ENCODE results near the gene EPYC. TPM values are rescaled to one million over a fixed set of nuclear protein-coding genes. Genes with fewer than 3 reads are reported as not detected.

The EPYC gene
- total and polyA plus RNA-seq, 2 experiments from 2014 or later: not detected

- H3F3A ChIP-seq (replicated peaks; ENCODE audit: low read depth): no peaks in the 10 kb centered on the region
- Mint-ChIP-seq H3K4me1 (no peaks in the 10 kb centered on the region; the same call in 2 of the 3 replicates), H3K27ac (no peak overlapping the region), H3K27me3 (ENCODE audit: insufficient read depth, low read depth, poor library complexity) (no peaks in the 10 kb centered on the region), H3K36me3 (ENCODE audit: low read depth) (no peaks in the 10 kb centered on the region), H3K4me3 (no peak overlapping the region), H3K9me3 (no peaks in the 10 kb centered on the region)
- H3K79me2 ChIP-seq (replicated peaks; ENCODE audit: insufficient read depth): no peaks in the 10 kb centered on the region
- H2AFZ ChIP-seq: no peak overlapping the region
- DNase-seq (ENCODE audit: low spot score): peak; percentile 65
- TF ChIP-seq REST (IDR thresholded peaks at IDR 0.05; ENCODE audit: unreplicated experiment) (no peak), CTCF (conservative IDR thresholded peaks at IDR 0.05; ENCODE audit: low read depth in 2 of 2) (peak; percentile 66 to 77)
- H3K27me3 ChIP-seq (ENCODE audit: insufficient read depth): no peaks in the 10 kb centered on the region
- H3K4me3 ChIP-seq: no peak overlapping the region
- no peak overlapping the region for H3K4me2 ChIP-seq
- no peaks in the 10 kb centered on the region for H3K4me1 ChIP-seq (ENCODE audit: insufficient read depth)
- no peak overlapping the region for H3K27ac ChIP-seq (ENCODE audit: low read depth)
- H4K20me1 ChIP-seq (replicated peaks; ENCODE audit: insufficient read depth): no peaks in the 10 kb centered on the region
- no peak for ATAC-seq
- no peaks in the 10 kb centered on the region for H3K36me3 ChIP-seq (ENCODE audit: insufficient read depth)
- H3K9me2 ChIP-seq (ENCODE audit: insufficient read depth): no peaks in the 10 kb centered on the region
Measured at GRCh38 chr12:90940872-90941499, 63.8 kb downstream of the EPYC start.

- ATAC-seq (no peak), DNase-seq (ENCODE audit: low spot score) (no peak)
- H3K4me1 ChIP-seq (ENCODE audit: insufficient read depth): no peaks in the 10 kb centered on the region
- H3K9me2 ChIP-seq (ENCODE audit: insufficient read depth): no peaks in the 10 kb centered on the region
- no peak overlapping the region for H3K27ac Mint-ChIP-seq
- no peak overlapping the region for H3K27ac ChIP-seq (ENCODE audit: low read depth)
- no peaks in the 10 kb centered on the region for H3F3A ChIP-seq (replicated peaks; ENCODE audit: low read depth)
- no peaks in the 10 kb centered on the region for H3K36me3 Mint-ChIP-seq (ENCODE audit: low read depth)
- H3K27me3 ChIP-seq (ENCODE audit: insufficient read depth): no peaks in the 10 kb centered on the region
- H3K4me1 Mint-ChIP-seq: no peaks in the 10 kb centered on the region; the same call in 2 of the 3 replicates
- no peak overlapping the region for H3K4me3 Mint-ChIP-seq
- no peaks in the 10 kb centered on the region for H3K27me3 Mint-ChIP-seq (ENCODE audit: insufficient read depth, low read depth, poor library complexity)
- H4K20me1 ChIP-seq (replicated peaks; ENCODE audit: insufficient read depth): no peaks in the 10 kb centered on the region
- H2AFZ ChIP-seq: no peak overlapping the region
- H3K36me3 ChIP-seq (ENCODE audit: insufficient read depth): no peaks in the 10 kb centered on the region
- no peak overlapping the region for H3K4me2 ChIP-seq
- no peaks in the 10 kb centered on the region for H3K9me3 Mint-ChIP-seq
- no peak overlapping the region for H3K4me3 ChIP-seq
- H3K79me2 ChIP-seq (replicated peaks; ENCODE audit: insufficient read depth): no peaks in the 10 kb centered on the region
- TF ChIP-seq EZH2phosphoT487 (IDR thresholded peaks at IDR 0.05; ENCODE audit: unreplicated experiment) (no peak), JUNB (IDR thresholded peaks at IDR 0.05; ENCODE audit: unreplicated experiment) (no peak), ETS1 (IDR thresholded peaks at IDR 0.05) (no peak), REST (IDR thresholded peaks at IDR 0.05; ENCODE audit: unreplicated experiment) (no peak)
Measured at GRCh38 chr12:90939382-90939781, 65.4 kb downstream of the EPYC start.
